Sigmoid colon (tissue), 7 donors: ENCODE data around the gene OR1A1. TPM values are rescaled to one million over a fixed set of nuclear protein-coding genes. Genes with fewer than 3 reads are reported as not detected.

ENCODE experiments used
- DNase-seq: peaks from one replicate; pipeline ENCODE4 v3.0.0-alpha.2; 2019
- H3K27ac ChIP-seq, 4 donors: fragments of 200-600 bp; sonication (generic); one replicate each; pipeline ENCODE4 v1.5.1; 2016 to 2019; ENCODE audit warnings: mild to moderate bottlenecking in 1 of 4
- H3K27me3 ChIP-seq, 3 donors: fragments of 200-600 bp; sonication (generic); one replicate each; pipeline ENCODE4 v1.5.1; 2019; ENCODE audit warnings: mild to moderate bottlenecking in 1 of 3
- H3K36me3 ChIP-seq, 4 donors: fragments of 200-600 bp; sonication (generic); one replicate each; pipeline ENCODE4 v1.5.1; 2016 to 2019
- H3K4me1 ChIP-seq, 4 donors: fragments of 200-600 bp; sonication (generic); one replicate each; pipeline ENCODE4 v1.5.1; 2017 to 2019
- H3K4me3 ChIP-seq, 4 donors: fragments of 200-600 bp; sonication (generic); one replicate each; pipeline ENCODE4 v1.5.1; 2017 to 2019; ENCODE audit warnings: mild to moderate bottlenecking in 2 of 4, moderate library complexity in 1 of 4
- H3K9me3 ChIP-seq, 4 donors: fragments of 200-600 bp in 3 of 4; sonication (generic) in 3 of 4; one replicate each; pipeline versions ENCODE4 v1.5.1 to v1.6.1; 2013 to 2019
- CTCF ChIP-seq, 4 experiments: fragments of 450-650 bp in 3 of 4; fragments of 200-600 bp in 1 of 4; IDR thresholded peaks; one replicate each; pipeline ENCODE4 v1.5.1; 2016 to 2019; ENCODE audit warnings: antibody characterized with exemption in 4 of 4, mild to moderate bottlenecking in 3 of 4, moderate library complexity in 2 of 4
- EP300 ChIP-seq, 4 donors: sonication (generic); formaldehyde crosslinking; IDR thresholded peaks; one replicate each; pipeline ENCODE4 v1.6.1; 2017; ENCODE audit warnings: antibody characterized with exemption in 4 of 4
- POLR2A ChIP-seq, 2 donors: fragments of 450-650 bp; IDR thresholded peaks; one replicate each; pipeline ENCODE4 v1.6.1; 2016; ENCODE audit warnings: antibody characterized with exemption in 2 of 2, mild to moderate bottlenecking in 2 of 2, moderate library complexity in 2 of 2
- POLR2AphosphoS5 ChIP-seq, 4 donors: sonication (generic); formaldehyde crosslinking; IDR thresholded peaks; one replicate each; pipeline ENCODE4 v1.6.1; 2017; ENCODE audit warnings: antibody characterized with exemption in 4 of 4
- WGBS, 2 donors: extraction: QIAGEN DNeasy Blood & Tissue Kit; methylation state at CpG; one replicate each; pipeline ENCODE4 v1.1.7; 2013; 5-methylcytosine and 5-hydroxymethylcytosine counted together
- intact Hi-C: fragments of 100-400 bp; cut with DNase I; formaldehyde crosslinking; loops from one replicate; pipeline ENCODE4 v1.15.1; 2023
- polyA plus RNA-seq, 3 donors: library from polyadenylated mRNA; stranded (reverse); fragments of 200-250 nt; gene quantifications; one replicate each; pipeline ENCODE4 v1.2.3, GENCODE V29; 2013
- total RNA-seq, 4 donors: library from RNA; depleted of rRNA; stranded (reverse); fragments of >200 nt; gene quantifications; one replicate each; pipeline ENCODE4 v1.1.0, GENCODE V29; 2016
- donor health status: healthy with polysubstance abuse.
- donor health status: Bipolar disorder and iron deficiency.
- donor health status: healthy.

The OR1A1 gene
- total and polyA plus RNA-seq, 7 donors = not detected

- Histone ChIP-seq H3K9me3 (no peaks in the 10 kb centered on the region), H3K4me1 (no peaks in the 10 kb centered on the region), H3K27ac (no peak overlapping the region), H3K36me3 (no peaks in the 10 kb centered on the region), H3K27me3 (no peaks in the 10 kb centered on the region), H3K4me3 (no peak overlapping the region)
- no peak for DNase-seq
- intact Hi-C loops = no loop called here
- WGBS, 2 donors = 78 to 80% methylated on average over 1 of the region's 1 CpG
- no peak for TF ChIP-seq CTCF (IDR thresholded peaks at IDR 0.05)
- no peak for TF ChIP-seq POLR2AphosphoS5 (IDR thresholded peaks at IDR 0.05)
- no peak for TF ChIP-seq POLR2A (IDR thresholded peaks at IDR 0.05)
- no peak for TF ChIP-seq EP300 (IDR thresholded peaks at IDR 0.05)
Observed at GRCh38 chr17:3260163-3260562, 52.7 kb downstream of the OR1A1 start.

DNA sequence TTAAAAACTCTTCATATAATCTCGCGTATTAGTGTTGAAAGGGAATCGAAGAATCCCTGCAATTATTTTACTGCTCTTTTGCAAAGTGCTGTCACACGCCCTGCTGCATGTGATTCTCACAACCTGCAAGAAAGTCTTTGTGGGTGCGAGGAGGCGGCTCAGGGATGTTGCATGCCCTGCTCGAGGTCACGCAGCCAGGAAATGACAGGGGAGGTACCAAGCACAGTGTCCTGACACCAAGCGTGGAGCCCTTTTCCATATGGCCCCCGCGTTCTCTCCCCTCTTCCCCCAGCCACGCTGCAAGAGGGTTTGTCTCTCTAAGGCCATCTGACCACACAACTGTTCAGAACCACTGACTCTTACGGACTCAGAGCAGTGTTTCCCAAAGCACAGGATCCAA lies 53.1 kb downstream of the OR1A1 start:
- Histone ChIP-seq H3K9me3 (no peaks in the 10 kb centered on the region), H3K4me1 (no peaks in the 10 kb centered on the region), H3K36me3 (no peaks in the 10 kb centered on the region), H3K27me3 (no peaks in the 10 kb centered on the region), H3K4me3 (no peak overlapping the region), H3K27ac (no peak overlapping the region)
- intact Hi-C loops = no loop called here
- TF ChIP-seq POLR2AphosphoS5 (IDR thresholded peaks at IDR 0.05) (no peak), POLR2A (IDR thresholded peaks at IDR 0.05) (no peak), EP300 (IDR thresholded peaks at IDR 0.05) (no peak), CTCF (IDR thresholded peaks at IDR 0.05) (no peak)
- no peak for DNase-seq
- WGBS, 2 donors = 77 to 82% methylated on average over 13 of the region's 13 CpGs

Other genes starting within 250 kb of the OR1A1 start
- gene OR1D5, start 144.1 kb upstream of the OR1A1 start, total RNA-seq = not detected
- not detected for gene OR1D5, start 144.1 kb upstream of the OR1A1 start, polyA plus RNA-seq
- gene OR1D2, start 103.2 kb upstream of the OR1A1 start, total RNA-seq = not detected
- gene OR1D2, start 103.2 kb upstream of the OR1A1 start, polyA plus RNA-seq = not detected
- not detected for gene OR1G1, start 80.1 kb upstream of the OR1A1 start, total RNA-seq
- gene OR1G1, start 80.1 kb upstream of the OR1A1 start, polyA plus RNA-seq = not detected
- gene OR1A2, start 10.1 kb upstream of the OR1A1 start, total RNA-seq = not detected
- not detected for gene OR1A2, start 10.1 kb upstream of the OR1A1 start, polyA plus RNA-seq
- not detected for gene OR3A1, start 90.7 kb downstream of the OR1A1 start, total RNA-seq
- gene OR3A1, start 90.7 kb downstream of the OR1A1 start, polyA plus RNA-seq = not detected
- gene OR3A2, start 178.6 kb downstream of the OR1A1 start, total RNA-seq = under 1 TPM in 1 of 4 donors, not detected in 3; 0.27 TPM
- gene OR3A2, start 178.6 kb downstream of the OR1A1 start, polyA plus RNA-seq = under 1 TPM in 1 of 3 donors, not detected in 2; 0.31 TPM
- under 1 TPM in 1 of 4 donors, not detected in 3; 0.33 TPM for gene OR1E1, start 190.7 kb downstream of the OR1A1 start, total RNA-seq
- gene OR1E1, start 190.7 kb downstream of the OR1A1 start, polyA plus RNA-seq = not detected
- not detected for gene OR3A3, start 203.7 kb downstream of the OR1A1 start, total RNA-seq
- gene OR3A3, start 203.7 kb downstream of the OR1A1 start, polyA plus RNA-seq = not detected
- not detected for gene OR1E2, start 226.2 kb downstream of the OR1A1 start, total RNA-seq
- not detected for gene OR1E2, start 226.2 kb downstream of the OR1A1 start, polyA plus RNA-seq